DMS79 treated with DMSO at 0.1 percent for 48 hours (cell line): ENCODE measurements around the gene FAM151B.

Experiments
- DNase-seq: peaks from one replicate; lab custom pipeline; 2025; lab: John Stamatoyannopoulos, UW

Gene FAM151B

GRCh38 chr5:80590766-80591165 is 102.9 kb downstream of the FAM151B start:
- DNase-seq = no peak

- no peak for DNase-seq
These were observed 103.5 kb downstream of the FAM151B start for GRCh38 chr5:80591352-80591751.

GRCh38 chr5:80592105-80592504 is 104.2 kb downstream of the FAM151B start:
- DNase-seq = no peak
